HL-60/S4 treated with retinoic acid at 250 ng/mL for 4 days and 3 days (cell line): ENCODE data around the gene ARID5A.
"Not testable (repeated sequence)": the region's sequence is repeated elsewhere in the genome, so short reads cannot be mapped to it uniquely, and the experiment has no call there.

Experiments
- in situ Hi-C: fragments of 300-500 bp; cut with MboI; formaldehyde crosslinking; loops from 2 replicates; pipeline ENCODE4 v1.7.0; 2022; ENCODE audit warnings: low sequenced_read_pairs

The ARID5A gene

GRCh38 chr2:96536445-96537065 lies at the start of gene ARID5A:
Gene ARID5A (plus strand): TSS chr2:96536752. CDS start chr2:96536827, 75 bp downstream.
- in situ Hi-C loops: no loop called here

- in situ Hi-C loops: no loop called here
Measured at GRCh38 chr2:96489261-96489660, 47.3 kb upstream of the ARID5A start.

- in situ Hi-C loops: no loop called here
Measured at GRCh38 chr2:96489663-96490062, 46.9 kb upstream of the ARID5A start.

- in situ Hi-C loops: no loop called here
Measured at GRCh38 chr2:96491860-96492497, 44.6 kb upstream of the ARID5A start.

GRCh38 chr2:96493072-96493471 lies 43.5 kb upstream of the ARID5A start:
- in situ Hi-C loops: no loop called here

- in situ Hi-C loops: no loop called here
Measured at GRCh38 chr2:96494188-96494587, 42.4 kb upstream of the ARID5A start.

- in situ Hi-C loops: no loop called here
Measured at GRCh38 chr2:96495982-96496629, 40.4 kb upstream of the ARID5A start.

GRCh38 chr2:96498021-96498431 lies 38.5 kb upstream of the ARID5A start:
- in situ Hi-C loops: no loop called here

- in situ Hi-C loops: not testable (repeated sequence)
Measured at GRCh38 chr2:96498611-96499010, 37.9 kb upstream of the ARID5A start.

GRCh38 chr2:96499061-96499960 lies 37.2 kb upstream of the ARID5A start:
- in situ Hi-C loops: no loop called here

- in situ Hi-C loops: no loop called here
Measured at GRCh38 chr2:96500385-96501066, 36.0 kb upstream of the ARID5A start.

GRCh38 chr2:96501471-96501874 lies 35.1 kb upstream of the ARID5A start:
- in situ Hi-C loops: no loop called here

- in situ Hi-C loops: no loop called here
Measured at GRCh38 chr2:96501886-96502810, 34.4 kb upstream of the ARID5A start.

GRCh38 chr2:96502891-96503636 lies 33.5 kb upstream of the ARID5A start:
- in situ Hi-C loops: no loop called here

- in situ Hi-C loops: no loop called here
Measured at GRCh38 chr2:96503637-96504243, 32.8 kb upstream of the ARID5A start.

- in situ Hi-C loops: no loop called here
Measured at GRCh38 chr2:96505231-96505889, 31.2 kb upstream of the ARID5A start, which contains the start of gene NEURL3. Gene NEURL3 (minus strand): TSS chr2:96505357. CDS start chr2:96505286, 71 bp downstream.

GRCh38 chr2:96506016-96506906 lies 30.3 kb upstream of the ARID5A start:
- in situ Hi-C loops: no loop called here
